Measurements from ENCODE around the gene PGM1.
A peak's percentile ranks its signal among the peaks of the same experiment; 100 is the strongest.

PGM1 gene

DNA sequence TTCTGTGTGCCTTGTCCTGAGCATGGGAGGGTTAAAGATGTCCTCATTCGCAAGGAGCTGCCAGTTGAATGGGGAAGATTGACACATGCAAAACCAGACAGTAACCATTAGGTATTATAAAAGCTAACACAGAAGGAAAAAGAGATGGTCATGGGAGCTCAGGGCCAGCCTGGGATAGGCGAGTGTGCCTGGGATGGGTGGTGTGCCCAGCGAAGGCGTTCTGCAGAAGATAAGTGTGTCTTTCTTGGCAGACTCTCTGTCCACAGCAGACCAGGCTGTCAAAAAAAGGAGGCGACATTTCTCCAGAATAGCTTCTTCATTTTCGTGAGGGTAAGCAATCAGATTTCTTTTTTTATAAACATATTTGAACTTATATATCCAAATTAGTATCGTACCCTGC, 14.1 kb downstream of the PGM1 start:
- Histone ChIP-seq H3K4me2 (no peak overlapping the region), H3K9ac (no peak overlapping the region), H4K20me1 (peaks cover 0 to 11% (median 0%) of the 10 kb centered on the region in 11 experiments; a peak in 2 of 22 replicates), H3K27ac (no peak overlapping the region), H3K4me3 (no peak overlapping the region), H3K9me3 (replicated peaks in 1 of 11) (no peaks in the 10 kb centered on the region), H3K36me3 (peaks cover 0 to 24% (median 5%) of the 10 kb centered on the region in 11 experiments; a peak in 8 of 22 replicates), H3K4me1 (peaks cover 0 to 20% (median 3%) of the 10 kb centered on the region in 10 experiments; a peak in 8 of 20 replicates), H3K27me3 (no peaks in the 10 kb centered on the region)
- TF ChIP-seq Cebpa-rat (IDR thresholded peaks at IDR 0.05) = no peak

DNA sequence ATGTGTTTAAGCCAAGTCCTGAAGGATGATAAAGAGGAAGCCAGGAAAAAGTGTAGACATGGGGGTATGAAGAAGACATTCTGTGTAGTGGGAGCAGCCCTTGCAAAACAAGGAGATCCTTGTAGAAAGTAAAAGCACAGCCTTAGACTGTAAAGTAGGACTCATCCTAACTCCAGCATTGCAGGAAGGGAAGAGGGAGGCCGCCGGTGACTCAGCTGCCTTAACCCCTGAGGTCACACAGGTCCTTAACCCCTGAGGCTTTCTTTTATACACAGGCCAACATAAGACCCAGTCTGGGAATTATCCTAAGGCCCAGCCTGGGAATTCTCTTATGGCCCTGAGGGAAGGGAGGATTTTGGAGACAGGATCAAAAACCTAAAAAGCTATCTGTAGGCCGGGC, 18.0 kb downstream of the PGM1 start:
- TF ChIP-seq Cebpa-rat (IDR thresholded peaks at IDR 0.05) = no peak
- Histone ChIP-seq H3K4me1 (peaks cover 0 to 16% (median 8%) of the 10 kb centered on the region in 10 experiments; a peak in 8 of 20 replicates), H4K20me1 (peaks cover 0 to 20% (median 0%) of the 10 kb centered on the region in 11 experiments; a peak in 6 of 22 replicates), H3K9me3 (replicated peaks in 1 of 11) (no peaks in the 10 kb centered on the region), H3K9ac (no peak overlapping the region), H3K27ac (no peak overlapping the region), H3K27me3 (no peaks in the 10 kb centered on the region), H3K36me3 (peaks cover 0 to 9% (median 0%) of the 10 kb centered on the region in 11 experiments; a peak in 3 of 22 replicates), H3K4me2 (peak overlapping the region in 1 of 11 experiments; percentile 9; a peak in 1 of 22 replicates), H3K4me3 (no peak overlapping the region)

DNA sequence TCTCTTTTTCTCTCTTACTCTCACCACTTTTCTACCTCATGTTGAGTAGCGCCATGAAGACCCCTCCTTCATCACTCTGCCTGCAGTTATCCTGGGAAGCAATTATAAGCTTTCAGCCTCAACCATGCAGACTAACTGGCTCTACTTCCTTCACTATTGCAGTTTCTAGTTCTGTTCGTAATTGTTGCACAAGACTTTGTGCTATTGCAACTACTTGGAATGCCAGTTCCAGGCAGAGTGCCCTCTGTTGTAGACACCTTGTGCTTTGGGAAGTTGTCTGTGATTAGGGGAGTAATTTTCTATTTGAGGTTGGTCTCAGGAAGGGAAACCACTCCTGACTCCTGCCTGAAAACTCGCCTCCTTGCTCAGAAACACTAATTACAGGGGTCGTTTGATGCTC, 19.4 kb downstream of the PGM1 start:
- peak in 4 of 11 experiments; percentile 26 to 67 (median 54); a peak in 3 of 22 replicates for TF ChIP-seq Cebpa-rat (IDR thresholded peaks at IDR 0.05)
- peaks cover 0 to 20% (median 0%) of the 10 kb centered on the region in 11 experiments; a peak in 7 of 22 replicates for H4K20me1 ChIP-seq
- H3K27me3 ChIP-seq = no peaks in the 10 kb centered on the region
- H3K4me3 ChIP-seq = no peak overlapping the region
- H3K4me1 ChIP-seq = peaks cover 0 to 18% (median 11%) of the 10 kb centered on the region in 10 experiments; a peak in 8 of 20 replicates
- H3K36me3 ChIP-seq = peaks cover 0 to 9% (median 0%) of the 10 kb centered on the region in 11 experiments; a peak in 3 of 22 replicates
- no peak overlapping the region for H3K27ac ChIP-seq
- no peak overlapping the region; a peak in 1 of 22 replicates for H3K9ac ChIP-seq
- no peaks in the 10 kb centered on the region for H3K9me3 ChIP-seq (replicated peaks in 1 of 11)
- H3K4me2 ChIP-seq = peak overlapping the region in 2 of 11 experiments; percentile 10 to 36; a peak in 2 of 22 replicates

DNA sequence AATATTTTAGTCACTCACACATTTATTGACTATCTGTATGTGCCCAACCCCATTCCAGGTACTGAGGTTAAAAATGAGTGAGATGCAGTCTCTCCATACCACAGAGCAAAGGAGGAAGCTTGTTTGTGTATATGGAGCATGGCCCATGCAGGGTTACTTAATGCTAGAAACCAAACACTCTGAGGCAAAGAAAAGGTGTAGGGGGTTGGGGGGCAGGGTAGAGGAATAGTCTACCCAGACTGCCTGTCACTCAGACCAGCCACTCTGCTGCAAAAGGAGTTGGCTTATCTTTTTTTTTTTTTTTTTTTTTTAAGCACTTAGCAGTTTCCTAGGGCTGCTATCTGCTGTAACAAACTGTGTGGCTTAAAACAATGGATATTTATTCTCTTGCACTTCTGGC, 19.8 kb downstream of the PGM1 start:
- Histone ChIP-seq H3K27ac (no peak overlapping the region), H4K20me1 (peaks cover 0 to 20% (median 0%) of the 10 kb centered on the region in 11 experiments; a peak in 7 of 22 replicates), H3K9ac (no peak overlapping the region; a peak in 1 of 22 replicates), H3K4me1 (peaks cover 0 to 18% (median 11%) of the 10 kb centered on the region in 10 experiments; a peak in 8 of 20 replicates), H3K36me3 (peaks cover 0 to 6% (median 0%) of the 10 kb centered on the region in 11 experiments; a peak in 3 of 22 replicates), H3K27me3 (no peaks in the 10 kb centered on the region), H3K9me3 (replicated peaks in 1 of 11) (no peaks in the 10 kb centered on the region), H3K4me2 (0 out of 22 replicates have a peak overlapping the region, but pooled peaks of 1 of the 11 experiments have one; percentile 36), H3K4me3 (no peak overlapping the region)
- no peak for TF ChIP-seq Cebpa-rat (IDR thresholded peaks at IDR 0.05)

DNA sequence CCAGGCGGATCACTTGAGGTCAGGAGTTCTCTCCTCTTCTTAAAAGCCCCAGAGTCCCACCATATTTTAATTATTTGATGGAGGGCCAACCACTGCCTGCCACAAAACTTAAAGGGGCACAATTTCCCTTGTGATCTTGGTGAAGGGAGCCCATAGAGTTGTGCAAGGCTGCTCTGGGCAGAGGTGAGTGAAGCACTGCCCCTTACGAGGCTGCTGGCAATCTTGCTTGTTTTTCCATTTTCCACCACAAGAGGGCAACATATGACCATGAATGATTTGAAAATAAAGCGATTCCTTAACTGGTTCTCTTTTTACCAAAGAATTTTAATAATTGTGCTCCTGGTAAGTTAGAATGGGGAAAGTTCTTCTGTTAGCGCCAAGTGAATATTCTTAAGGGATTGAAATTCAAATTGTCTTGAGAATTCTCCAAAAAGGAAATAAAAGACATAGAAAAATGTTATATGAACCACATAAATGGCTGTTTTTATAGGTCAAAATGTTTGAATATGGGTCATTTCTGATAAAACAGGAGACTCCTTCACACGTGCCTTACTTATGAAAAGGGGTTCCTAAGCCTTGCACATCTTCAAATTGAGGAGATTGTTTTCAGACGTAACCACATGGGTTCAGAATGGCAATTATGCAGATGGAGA, 22.7 kb downstream of the PGM1 start:
- Histone ChIP-seq H4K20me1 (peaks cover 0 to 16% (median 0%) of the 10 kb centered on the region in 11 experiments; a peak in 7 of 22 replicates), H3K27ac (no peak overlapping the region), H3K9me3 (replicated peaks in 1 of 11) (no peaks in the 10 kb centered on the region), H3K4me2 (no peak overlapping the region), H3K9ac (no peak overlapping the region), H3K4me3 (no peak overlapping the region), H3K27me3 (no peaks in the 10 kb centered on the region), H3K36me3 (peaks cover 0 to 9% (median 0%) of the 10 kb centered on the region in 11 experiments; a peak in 4 of 22 replicates), H3K4me1 (peaks cover 0 to 16% (median 10%) of the 10 kb centered on the region in 10 experiments; a peak in 8 of 20 replicates)
- TF ChIP-seq Cebpa-rat (IDR thresholded peaks at IDR 0.05) = no peak

DNA sequence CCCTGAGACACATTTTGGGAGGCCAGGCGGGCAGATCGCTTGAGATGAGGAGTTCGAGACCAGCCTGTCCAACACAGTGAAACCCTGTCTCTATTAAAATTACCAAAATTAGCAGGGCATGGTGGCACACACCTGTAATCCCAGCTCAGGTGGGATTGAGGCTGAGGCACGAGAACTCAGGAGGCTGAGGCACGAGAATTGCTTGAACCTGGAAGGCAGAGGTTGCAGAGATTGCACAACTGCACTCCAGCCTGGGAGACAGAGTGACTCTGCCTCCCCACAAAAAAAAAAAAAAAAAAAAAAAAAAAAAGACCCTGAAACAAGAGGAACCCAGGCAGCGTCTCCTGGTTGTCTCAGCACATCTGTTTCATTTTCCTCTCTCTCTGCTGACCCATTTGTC, 24.2 kb downstream of the PGM1 start:
- H4K20me1 ChIP-seq = peaks cover 0 to 12% (median 0%) of the 10 kb centered on the region in 11 experiments; a peak in 7 of 22 replicates
- H3K27me3 ChIP-seq = no peaks in the 10 kb centered on the region
- 0 out of 22 replicates have a peak overlapping the region, but pooled peaks of 1 of the 11 experiments have one; percentile 32 for H3K9ac ChIP-seq
- H3K4me2 ChIP-seq = 0 out of 22 replicates have a peak overlapping the region, but pooled peaks of 1 of the 11 experiments have one; percentile 7
- H3K36me3 ChIP-seq = peaks cover 0 to 9% (median 0%) of the 10 kb centered on the region in 11 experiments; a peak in 4 of 22 replicates
- no peak for TF ChIP-seq Cebpa-rat (IDR thresholded peaks at IDR 0.05)
- no peaks in the 10 kb centered on the region for H3K9me3 ChIP-seq (replicated peaks in 1 of 11)
- H3K4me1 ChIP-seq = peaks cover 0 to 10% (median 7%) of the 10 kb centered on the region in 10 experiments; a peak in 8 of 20 replicates
- H3K27ac ChIP-seq = no peak overlapping the region
- no peak overlapping the region for H3K4me3 ChIP-seq

DNA sequence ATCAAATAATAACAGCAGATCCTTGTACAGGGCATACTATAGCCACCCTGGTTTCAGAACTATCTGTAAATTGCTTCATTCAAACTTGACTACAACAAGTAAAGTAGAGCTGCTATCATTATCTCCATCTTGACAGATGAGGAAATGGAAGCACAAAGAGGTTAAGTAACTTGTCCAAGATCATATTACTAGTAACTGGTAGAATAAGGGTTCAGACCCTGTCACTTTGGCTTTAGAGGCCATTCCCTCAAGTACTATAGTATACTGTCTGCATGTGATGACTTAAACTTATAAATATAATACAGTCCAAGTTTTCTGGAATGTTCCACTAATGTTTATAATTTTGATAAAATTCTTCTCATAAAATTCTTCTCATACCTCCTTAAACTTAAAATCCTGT, 24.8 kb downstream of the PGM1 start:
- TF ChIP-seq Cebpa-rat (IDR thresholded peaks at IDR 0.05) = no peak
- Histone ChIP-seq H3K27ac (no peak overlapping the region), H4K20me1 (peaks cover 0 to 12% (median 0%) of the 10 kb centered on the region in 11 experiments; a peak in 7 of 22 replicates), H3K9ac (no peak overlapping the region), H3K9me3 (replicated peaks in 1 of 11) (no peaks in the 10 kb centered on the region), H3K4me2 (no peak overlapping the region), H3K4me3 (no peak overlapping the region), H3K36me3 (peaks cover 0 to 9% (median 0%) of the 10 kb centered on the region in 11 experiments; a peak in 4 of 22 replicates), H3K4me1 (peaks cover 0 to 8% (median 3%) of the 10 kb centered on the region in 10 experiments; a peak in 6 of 20 replicates), H3K27me3 (no peaks in the 10 kb centered on the region)

DNA sequence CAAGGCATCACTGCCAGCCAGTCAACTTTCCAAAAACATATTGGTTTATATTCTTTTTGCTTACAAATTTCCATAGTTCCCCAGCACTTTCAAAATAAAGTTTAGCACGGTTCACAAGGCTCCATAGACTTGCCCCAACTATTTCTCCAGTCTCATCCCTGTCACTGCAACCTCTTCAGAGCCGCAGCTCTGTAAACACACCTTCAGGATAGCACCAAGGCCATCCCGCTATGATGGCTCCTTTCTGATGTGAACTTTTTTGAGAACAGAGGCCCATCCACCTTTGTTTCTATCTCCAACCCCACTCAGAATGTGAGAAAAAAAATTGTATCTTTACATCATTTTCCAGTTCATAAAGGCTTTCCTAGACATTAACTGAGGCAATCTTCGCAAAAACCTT, 26.3 kb downstream of the PGM1 start:
- no peak overlapping the region; a peak in 1 of 22 replicates for H3K9ac ChIP-seq

DNA sequence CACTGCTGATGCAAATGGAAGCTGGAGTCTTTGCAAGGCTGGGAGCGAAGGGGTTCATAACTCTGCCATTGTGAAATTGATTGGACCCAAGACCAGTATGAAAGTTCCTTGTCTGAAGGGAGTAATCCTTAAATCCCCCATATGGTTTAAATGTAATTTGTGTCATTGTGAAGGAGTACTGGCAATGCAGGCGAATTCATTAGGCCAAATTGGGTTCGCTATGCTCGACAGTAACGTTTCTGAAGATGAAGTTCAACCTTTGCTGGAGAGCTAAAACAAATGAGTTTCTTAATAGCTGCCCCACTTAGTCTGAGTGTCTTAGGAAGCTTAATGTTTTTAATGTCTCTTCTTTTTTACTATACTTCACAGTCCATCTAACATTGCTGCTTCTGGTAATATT, 27.5 kb downstream of the PGM1 start:
- Histone ChIP-seq H3K4me2 (no peak overlapping the region), H3K9ac (no peak overlapping the region), H3K9me3 (replicated peaks in 1 of 11) (no peaks in the 10 kb centered on the region), H3K4me1 (peaks cover 0 to 8% (median 3%) of the 10 kb centered on the region in 10 experiments; a peak in 11 of 20 replicates), H3K4me3 (no peak overlapping the region), H3K27me3 (no peaks in the 10 kb centered on the region), H3K27ac (no peak overlapping the region), H3K36me3 (peaks cover 0 to 9% (median 0%) of the 10 kb centered on the region in 11 experiments; a peak in 3 of 22 replicates), H4K20me1 (peaks cover 0 to 12% (median 0%) of the 10 kb centered on the region in 11 experiments; a peak in 6 of 22 replicates)
- TF ChIP-seq Cebpa-rat (IDR thresholded peaks at IDR 0.05) = no peak

More for the DNA sequence above, 26.3 kb downstream of the PGM1 start:
- Histone ChIP-seq H3K27ac (no peak overlapping the region), H3K9me3 (replicated peaks in 1 of 11) (no peaks in the 10 kb centered on the region), H4K20me1 (peaks cover 0 to 12% (median 0%) of the 10 kb centered on the region in 11 experiments; a peak in 7 of 22 replicates), H3K4me3 (no peak overlapping the region), H3K36me3 (peaks cover 0 to 9% (median 0%) of the 10 kb centered on the region in 11 experiments; a peak in 4 of 22 replicates), H3K4me1 (peaks cover 0 to 7% (median 0%) of the 10 kb centered on the region in 10 experiments; a peak in 4 of 20 replicates), H3K27me3 (no peaks in the 10 kb centered on the region), H3K4me2 (no peak overlapping the region)
- no peak for TF ChIP-seq Cebpa-rat (IDR thresholded peaks at IDR 0.05)
